ENCODE results near the gene DNTTIP2.
"Not testable (repeated sequence)": the region's sequence is repeated elsewhere in the genome, so short reads cannot be mapped to it uniquely, and the experiment has no call there.

Gene DNTTIP2

GRCh38 chr1:93878889-93879586 lies at the start of gene DNTTIP2:
Gene DNTTIP2, minus strand, starts transcription at chr1:93879206. Its CDS starts 58 bp downstream, at chr1:93879148.
- DNase-seq (ENCODE audit: low read depth), result peak; percentile 81

- no peak for DNase-seq (ENCODE audit: low read depth)
Observed at GRCh38 chr1:93925206-93925605, 46.2 kb upstream of the DNTTIP2 start.

- DNase-seq (ENCODE audit: low read depth), result no peak
Observed at GRCh38 chr1:93919780-93920179, 40.8 kb upstream of the DNTTIP2 start.

- no peak for DNase-seq (ENCODE audit: low read depth)
Observed at GRCh38 chr1:93917302-93917701, 38.3 kb upstream of the DNTTIP2 start.

GRCh38 chr1:93910880-93911279 lies 31.9 kb upstream of the DNTTIP2 start:
- DNase-seq (ENCODE audit: low read depth), result not testable (repeated sequence)

- DNase-seq (ENCODE audit: low read depth), result no peak
Observed at GRCh38 chr1:93910305-93910704, 31.3 kb upstream of the DNTTIP2 start.

GRCh38 chr1:93909146-93910050 lies 30.4 kb upstream of the DNTTIP2 start, which contains the start of gene GCLM:
Gene GCLM, minus strand, starts transcription at chr1:93909430. Its CDS starts 267 bp downstream, at chr1:93909163.
- peak; percentile 92 for DNase-seq (ENCODE audit: low read depth)

GRCh38 chr1:93908394-93909145 lies 29.6 kb upstream of the DNTTIP2 start:
- peak; percentile 35 for DNase-seq (ENCODE audit: low read depth)

- no peak for DNase-seq (ENCODE audit: low read depth)
Observed at GRCh38 chr1:93907718-93908117, 28.7 kb upstream of the DNTTIP2 start.

- no peak for DNase-seq (ENCODE audit: low read depth)
Observed at GRCh38 chr1:93906480-93906879, 27.5 kb upstream of the DNTTIP2 start.

GRCh38 chr1:93905734-93906133 lies 26.7 kb upstream of the DNTTIP2 start:
- no peak for DNase-seq (ENCODE audit: low read depth)

- DNase-seq (ENCODE audit: low read depth), result no peak
Observed at GRCh38 chr1:93905051-93905450, 26.0 kb upstream of the DNTTIP2 start.

GRCh38 chr1:93904228-93904627 lies 25.2 kb upstream of the DNTTIP2 start:
- DNase-seq (ENCODE audit: low read depth), result no peak

GRCh38 chr1:93900723-93901504 lies 21.9 kb upstream of the DNTTIP2 start:
- DNase-seq (ENCODE audit: low read depth), result no peak

- DNase-seq (ENCODE audit: low read depth), result no peak
Observed at GRCh38 chr1:93899543-93900207, 20.7 kb upstream of the DNTTIP2 start.

- no peak for DNase-seq (ENCODE audit: low read depth)
Observed at GRCh38 chr1:93888900-93889299, 9.9 kb upstream of the DNTTIP2 start.

GRCh38 chr1:93882269-93882668 lies 3.3 kb upstream of the DNTTIP2 start:
- DNase-seq (ENCODE audit: low read depth), result no peak

- DNase-seq (ENCODE audit: low read depth), result no peak
Observed at GRCh38 chr1:93880731-93881130, 1.7 kb upstream of the DNTTIP2 start.

- peak; percentile 59 for DNase-seq (ENCODE audit: low read depth)
Observed at GRCh38 chr1:93878501-93878888, 511 bp downstream of the DNTTIP2 start.

- no peak for DNase-seq (ENCODE audit: low read depth)
Observed at GRCh38 chr1:93877529-93877928, 1.5 kb downstream of the DNTTIP2 start.

GRCh38 chr1:93876244-93876643 lies 2.8 kb downstream of the DNTTIP2 start:
- DNase-seq (ENCODE audit: low read depth), result no peak
